NCI-H774 (cell line): ENCODE measurements around the gene IGFALS.
"Not testable (repeated sequence)": the region's sequence is repeated elsewhere in the genome, so short reads cannot be mapped to it uniquely, and the experiment has no call there.

Experiments used
- DNase-seq: peaks from one replicate; lab custom pipeline; 2025; lab: John Stamatoyannopoulos, UW

IGFALS gene

DNA sequence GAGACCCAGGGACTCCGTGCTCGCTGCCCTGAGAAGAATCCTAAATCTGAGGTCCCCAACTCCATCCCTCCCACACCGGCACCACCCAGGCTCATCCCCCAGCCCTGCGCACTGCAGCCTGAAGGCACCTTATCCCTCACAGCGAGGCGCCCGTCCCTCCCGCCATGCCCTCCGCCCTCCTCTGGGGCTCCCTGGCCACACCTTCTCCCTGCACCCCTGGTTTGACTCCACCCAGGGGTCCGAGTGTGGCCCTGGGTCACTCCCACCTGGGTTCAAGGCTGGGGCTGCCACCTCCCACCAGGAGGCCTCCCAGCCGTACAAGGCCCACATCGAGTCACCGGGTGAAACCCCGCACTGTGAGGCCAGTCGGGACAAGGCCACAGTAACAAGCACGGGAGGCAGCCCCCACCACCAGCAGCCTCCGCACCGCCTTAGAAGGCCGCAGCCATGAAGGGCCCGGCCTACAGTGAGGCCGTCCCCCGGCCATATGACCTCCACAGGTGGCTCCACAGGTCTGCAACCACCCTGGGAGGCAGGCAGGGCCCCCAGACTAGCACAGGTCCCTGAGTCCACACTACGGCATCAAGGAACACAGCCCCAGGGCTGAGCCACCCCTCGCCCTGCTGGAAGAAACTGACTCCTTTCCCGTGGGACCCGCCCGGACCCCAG is 24.8 kb upstream of the IGFALS start:
- DNase-seq, result no peak

DNA sequence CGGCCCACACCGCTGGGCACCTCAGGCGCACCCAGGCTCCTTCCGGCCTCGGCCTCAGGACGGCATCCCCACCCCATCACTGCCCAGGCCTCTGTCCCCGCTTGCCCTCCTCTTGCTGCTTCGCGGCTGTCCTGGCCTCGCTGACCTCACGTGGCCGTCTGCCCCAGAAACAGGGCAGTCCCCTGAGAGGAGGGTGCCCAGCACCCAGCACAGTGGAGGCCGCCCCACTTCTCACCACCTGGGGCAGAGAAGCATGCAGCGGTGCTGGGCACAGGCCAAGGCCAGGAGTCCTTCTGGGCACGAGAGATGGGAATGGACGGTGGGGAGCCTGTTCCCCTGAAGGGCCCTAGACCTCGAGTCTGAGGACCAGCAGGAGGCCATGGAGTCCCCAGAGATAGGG is 24.2 kb upstream of the IGFALS start:
- DNase-seq, result no peak

DNA sequence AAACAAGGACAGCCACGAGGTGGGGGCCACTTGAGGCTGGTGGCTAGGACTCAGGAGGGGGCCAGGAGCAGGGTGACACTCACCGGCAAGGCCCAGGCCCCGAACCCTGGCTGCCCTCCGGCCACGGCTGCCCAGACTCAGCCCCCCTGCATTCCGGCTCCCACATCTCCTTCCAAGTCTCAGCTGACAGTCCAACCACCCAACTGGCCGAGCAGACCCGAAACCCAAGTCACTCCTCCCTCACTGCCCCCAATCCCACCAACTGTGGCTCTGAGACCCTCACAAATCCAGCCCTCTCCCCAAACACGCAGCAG is 23.7 kb upstream of the IGFALS start:
- DNase-seq, result no peak

DNA sequence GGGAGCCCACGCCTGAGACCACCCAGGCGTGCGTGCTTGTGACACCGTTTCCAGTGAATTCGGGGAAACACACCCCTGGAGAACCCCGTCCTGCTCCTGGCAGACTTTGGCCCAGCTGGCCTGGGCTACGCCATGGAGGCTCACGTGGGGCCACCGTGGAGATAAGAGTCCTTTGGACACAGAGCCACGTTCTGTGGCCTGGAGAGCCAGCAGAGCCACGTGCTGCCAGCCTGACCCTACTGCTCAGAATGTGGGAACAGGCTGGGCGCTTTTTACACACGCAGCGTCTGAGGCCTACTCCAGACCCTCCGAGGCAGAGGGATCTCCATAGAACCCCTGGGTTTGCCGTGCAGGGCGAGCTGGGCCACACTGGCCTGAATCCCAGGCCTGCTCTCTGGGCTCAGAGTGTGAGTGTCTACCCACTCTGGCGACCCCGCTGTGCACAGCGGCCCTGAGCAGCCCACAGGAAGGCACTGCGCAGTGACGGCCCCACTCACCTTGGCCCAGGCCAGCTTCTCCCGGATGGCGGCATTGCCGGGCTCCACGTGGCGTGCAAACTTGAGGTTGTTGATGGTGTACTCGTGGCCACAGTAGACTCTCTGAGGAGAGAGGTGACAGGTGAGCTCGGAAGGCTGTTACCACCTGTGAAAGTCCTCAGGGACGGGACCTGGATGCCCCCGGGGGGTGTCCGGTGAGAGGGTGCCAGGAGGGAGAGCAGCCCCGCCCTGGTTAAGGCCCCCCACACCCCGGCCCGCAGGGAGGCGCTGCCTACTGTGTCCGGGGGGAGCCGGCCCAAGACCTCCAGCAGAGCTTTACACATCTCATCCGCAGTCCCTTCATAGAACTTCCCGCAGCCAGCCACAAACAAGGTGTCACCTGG is 23.1 kb upstream of the IGFALS start:
- DNase-seq, result no peak

DNA sequence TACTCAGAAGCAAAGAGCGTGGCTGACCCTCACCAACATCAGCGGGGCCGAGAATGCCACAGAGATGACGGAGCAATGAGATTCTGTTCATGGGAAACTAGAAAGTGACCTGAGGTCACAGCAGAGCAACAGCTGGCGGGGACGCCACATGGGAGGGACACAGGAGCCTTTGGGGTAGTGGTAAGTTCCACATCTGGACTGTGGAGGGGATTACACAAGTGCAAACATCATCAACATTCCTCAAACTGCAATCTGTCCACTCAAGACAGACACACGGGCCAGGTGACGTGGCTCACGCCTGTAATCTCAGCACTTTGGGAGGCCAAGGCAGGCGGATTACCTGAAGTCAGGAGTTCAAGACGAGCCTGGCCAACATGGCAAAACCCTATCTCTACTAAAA is 22.0 kb upstream of the IGFALS start:
- DNase-seq, result no peak

DNA sequence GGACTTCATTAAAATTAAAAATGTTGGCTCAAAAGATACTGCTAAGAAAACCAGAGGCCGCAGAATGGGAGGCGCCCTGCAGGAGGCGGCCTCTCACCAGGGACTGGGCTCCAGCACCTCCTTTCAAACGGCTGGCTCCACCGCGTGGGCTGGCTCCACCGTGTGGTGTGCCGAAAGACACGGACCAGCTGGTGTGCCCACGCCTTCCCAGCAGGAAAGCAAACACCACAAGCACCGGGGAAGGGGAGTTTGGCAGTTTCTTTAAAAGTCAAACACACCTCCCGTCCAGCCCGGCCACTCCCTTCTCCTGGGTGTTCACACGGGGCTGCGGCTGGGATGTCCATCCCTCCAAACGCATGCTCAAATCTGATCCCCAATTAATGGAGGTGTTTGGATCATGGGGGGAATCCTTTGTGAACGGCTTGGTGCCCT is 19.2 kb upstream of the IGFALS start:
- DNase-seq, result no peak

DNA sequence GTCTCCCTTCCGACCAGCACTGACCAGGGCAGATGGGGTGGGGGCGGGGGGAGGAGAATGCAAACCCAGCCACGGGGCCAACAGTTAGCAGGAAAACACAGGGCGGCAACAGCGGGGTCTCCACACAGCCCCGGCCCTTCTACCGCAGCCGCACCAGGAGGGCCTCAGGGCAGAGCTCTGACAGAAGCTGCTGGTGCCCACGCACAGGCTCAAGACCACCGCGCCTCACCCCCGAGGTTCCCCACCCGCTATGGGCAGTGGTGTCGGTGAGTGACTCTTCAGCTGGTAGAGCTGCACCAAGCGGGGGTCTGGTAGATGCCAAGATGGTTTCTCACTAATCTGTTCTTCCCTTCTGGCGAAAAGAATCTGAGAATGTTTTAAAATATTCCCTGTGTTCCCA is 17.0 kb upstream of the IGFALS start:
- no peak for DNase-seq

DNA sequence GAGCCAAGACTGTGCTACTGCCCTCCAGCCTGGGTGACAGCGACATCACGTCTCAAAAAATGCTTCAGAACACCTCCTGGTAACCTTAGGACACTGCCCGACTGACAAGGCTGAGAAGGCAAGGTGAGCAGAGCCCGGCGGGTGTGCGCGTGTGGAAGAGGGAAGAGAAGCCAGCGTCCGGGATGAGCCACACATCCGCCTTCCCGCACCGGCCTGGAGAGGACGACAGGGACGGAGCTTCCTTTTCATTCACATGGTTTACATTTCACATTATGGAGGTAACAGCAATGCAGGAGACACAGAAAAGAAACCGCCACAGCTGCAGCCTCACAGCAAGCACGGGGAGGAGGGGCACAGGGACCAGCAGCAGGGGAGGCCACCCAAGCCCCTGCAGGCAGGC is 16.6 kb upstream of the IGFALS start:
- DNase-seq, result no peak

DNA sequence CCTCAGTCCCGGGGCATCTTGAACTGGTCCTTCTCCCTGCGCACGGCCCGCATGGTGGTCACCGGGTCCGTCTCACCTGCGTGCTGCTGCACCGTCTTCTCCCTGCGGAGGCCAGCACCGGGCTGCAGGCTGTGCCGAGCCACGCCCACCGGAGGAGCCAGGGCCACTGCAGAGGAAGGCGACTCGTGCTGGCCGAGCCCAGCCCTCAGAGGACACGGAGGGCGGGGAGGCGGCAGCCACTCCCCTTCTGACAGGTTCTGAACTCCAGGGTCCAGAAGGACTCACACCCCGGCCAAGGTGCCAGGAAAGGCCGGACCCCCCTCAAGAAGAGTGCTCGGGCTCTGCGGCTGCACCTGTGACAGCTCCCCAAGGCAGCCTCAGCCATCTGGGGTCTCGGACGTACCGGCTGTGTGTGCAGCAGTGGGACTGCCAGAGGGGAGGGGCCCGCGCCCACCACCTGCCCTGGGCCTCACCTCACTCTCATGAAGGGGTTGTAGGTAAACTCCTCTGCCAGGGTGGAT is 15.8 kb upstream of the IGFALS start:
- no peak for DNase-seq

DNA sequence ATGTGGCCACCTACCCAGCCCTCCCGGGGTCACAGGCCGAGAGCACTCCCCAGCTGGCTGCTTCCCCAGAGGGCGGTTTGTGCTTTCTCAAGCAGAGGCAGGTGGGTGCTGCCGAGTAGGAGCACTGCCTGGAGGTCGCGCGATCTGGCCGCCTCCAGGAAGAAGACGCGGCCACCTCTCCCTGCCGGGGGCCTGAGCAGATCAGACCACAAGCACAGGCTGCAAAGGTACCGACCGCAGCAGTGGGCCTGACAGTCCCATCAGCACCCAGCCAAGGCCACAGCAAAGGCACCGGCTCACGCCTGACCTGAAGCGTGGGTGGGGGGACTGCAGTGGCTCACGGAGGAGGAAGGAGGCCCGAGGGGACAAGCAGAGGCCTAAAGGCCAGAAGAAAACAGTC is 15.2 kb upstream of the IGFALS start:
- no peak for DNase-seq

DNA sequence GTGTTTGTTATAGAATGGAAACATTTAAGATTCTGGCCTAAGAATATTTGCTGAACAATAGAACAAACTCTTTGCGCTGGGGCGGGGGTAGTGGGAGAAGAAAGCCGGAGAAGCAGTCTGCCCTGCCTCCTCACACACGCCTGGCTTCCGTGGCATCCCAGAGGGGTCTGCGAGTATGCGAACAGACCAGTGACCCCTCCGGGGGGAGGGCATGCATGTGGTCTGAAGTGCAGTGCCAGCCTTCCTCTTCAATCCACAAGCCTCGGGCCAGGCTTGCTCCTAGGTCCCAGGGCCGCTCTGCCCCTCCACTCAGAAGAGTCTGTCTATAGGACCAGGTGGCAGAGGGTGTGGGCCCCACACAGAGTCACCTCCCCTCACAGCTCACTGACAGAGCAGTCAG is 14.1 kb upstream of the IGFALS start:
- no peak for DNase-seq

DNA sequence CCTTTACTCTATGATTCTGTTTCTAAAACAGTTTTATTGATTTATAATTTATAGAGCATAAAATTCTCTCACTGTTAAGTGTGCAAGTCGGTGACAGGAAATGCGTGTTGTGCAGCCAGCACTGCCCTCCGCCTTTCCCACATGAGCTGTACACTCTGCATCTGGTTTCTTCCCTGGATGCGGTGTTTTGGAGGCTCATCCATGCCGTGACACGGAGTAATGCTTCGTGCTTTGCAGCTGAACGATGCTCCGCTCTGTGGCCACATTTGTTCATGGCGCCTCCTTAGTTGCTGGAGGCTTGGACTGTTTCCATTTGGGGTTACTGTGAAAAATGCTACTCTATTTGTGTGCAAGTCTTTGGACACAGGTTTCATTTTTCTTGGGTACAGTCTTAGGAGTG is 7.2 kb upstream of the IGFALS start:
- no peak for DNase-seq

DNA sequence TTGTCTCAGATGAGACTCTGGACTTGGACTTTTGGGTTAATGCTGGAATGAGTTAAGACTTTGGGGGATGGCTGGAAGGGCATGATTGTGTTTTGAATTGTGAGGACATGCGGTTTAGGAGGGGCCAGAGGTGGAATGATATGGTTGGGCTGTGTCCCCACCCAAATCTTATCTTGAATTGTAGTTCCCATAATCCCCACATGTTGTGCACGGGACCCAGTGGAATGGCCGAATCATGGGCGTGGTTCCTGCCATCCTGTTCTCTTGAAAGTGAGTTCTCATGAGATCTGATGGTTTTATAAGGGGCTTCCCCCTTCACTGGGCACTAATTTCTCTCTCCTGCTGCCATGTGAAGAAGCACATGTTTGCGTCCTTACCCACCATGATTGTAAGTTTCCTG is 5.8 kb upstream of the IGFALS start:
- not testable (repeated sequence) for DNase-seq

DNA sequence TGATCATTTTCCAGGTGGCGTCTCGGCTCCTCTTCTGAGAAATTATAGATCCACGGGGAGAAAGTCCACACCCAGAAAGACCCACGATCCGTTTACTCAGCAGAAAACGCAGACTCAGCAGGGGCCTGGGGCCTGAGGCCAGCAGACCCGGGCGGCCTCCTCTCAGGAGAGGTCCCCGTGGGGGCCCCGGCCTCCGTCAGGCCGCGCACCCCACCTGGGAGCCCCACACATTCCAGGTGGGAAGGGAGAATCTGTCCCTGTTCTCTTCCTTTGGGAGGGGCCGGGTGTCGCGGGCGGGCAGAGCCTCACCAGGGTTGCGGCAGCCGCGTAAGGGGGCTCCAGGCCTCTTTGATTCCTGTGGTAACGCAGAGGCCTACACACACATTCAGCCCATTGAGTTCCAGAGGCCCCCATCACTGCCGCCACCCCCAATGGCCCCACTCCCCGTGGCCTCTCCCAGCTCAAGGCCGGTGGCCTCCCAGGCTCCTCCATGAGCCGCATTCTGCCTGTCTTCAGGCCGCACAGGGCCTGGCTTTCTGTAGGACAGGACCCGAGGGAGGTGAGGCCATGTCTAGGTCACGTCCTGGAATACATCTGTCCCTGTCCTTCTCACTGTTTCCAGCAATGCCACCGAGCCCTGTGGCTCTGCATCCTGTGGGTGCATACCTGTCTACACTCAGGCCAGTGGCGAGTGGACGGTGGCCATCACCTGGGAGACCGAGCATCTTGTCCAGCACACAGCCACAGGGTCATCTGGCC is 1.6 kb upstream of the IGFALS start:
- DNase-seq, result no peak

DNA sequence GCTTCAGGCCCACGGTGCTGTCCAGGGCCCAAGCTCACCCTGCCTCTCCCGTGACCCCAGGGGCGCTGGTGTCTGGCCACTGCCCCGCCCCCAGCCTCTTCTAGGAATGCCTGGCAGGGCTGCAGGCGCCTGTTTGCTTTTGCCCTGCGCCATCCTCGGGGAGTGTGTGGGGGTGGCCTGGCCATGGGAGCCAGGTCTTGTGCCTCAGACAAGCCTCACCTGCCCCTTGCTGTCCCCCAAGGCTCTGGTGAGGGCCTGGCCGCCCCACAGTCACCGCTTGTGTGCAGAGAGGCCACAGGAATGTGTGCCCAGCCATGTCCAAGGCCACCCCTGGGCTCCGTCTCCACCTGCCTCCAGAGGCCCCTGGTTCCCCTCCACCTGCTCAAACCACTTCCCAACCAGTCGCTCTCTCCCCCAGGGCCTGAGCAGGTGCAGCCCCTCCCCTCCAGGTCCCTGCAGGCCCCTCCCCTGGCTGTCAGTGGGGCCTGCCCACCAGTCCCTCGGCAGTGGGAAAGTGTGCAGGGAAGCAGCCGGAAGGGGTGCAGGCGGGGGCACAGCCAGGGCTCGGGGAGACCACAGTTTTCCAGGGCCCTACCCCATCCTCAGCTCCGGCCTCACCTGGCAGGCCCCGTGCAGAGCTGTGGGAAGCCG is 841 bp upstream of the IGFALS start:
- no peak for DNase-seq

DNA sequence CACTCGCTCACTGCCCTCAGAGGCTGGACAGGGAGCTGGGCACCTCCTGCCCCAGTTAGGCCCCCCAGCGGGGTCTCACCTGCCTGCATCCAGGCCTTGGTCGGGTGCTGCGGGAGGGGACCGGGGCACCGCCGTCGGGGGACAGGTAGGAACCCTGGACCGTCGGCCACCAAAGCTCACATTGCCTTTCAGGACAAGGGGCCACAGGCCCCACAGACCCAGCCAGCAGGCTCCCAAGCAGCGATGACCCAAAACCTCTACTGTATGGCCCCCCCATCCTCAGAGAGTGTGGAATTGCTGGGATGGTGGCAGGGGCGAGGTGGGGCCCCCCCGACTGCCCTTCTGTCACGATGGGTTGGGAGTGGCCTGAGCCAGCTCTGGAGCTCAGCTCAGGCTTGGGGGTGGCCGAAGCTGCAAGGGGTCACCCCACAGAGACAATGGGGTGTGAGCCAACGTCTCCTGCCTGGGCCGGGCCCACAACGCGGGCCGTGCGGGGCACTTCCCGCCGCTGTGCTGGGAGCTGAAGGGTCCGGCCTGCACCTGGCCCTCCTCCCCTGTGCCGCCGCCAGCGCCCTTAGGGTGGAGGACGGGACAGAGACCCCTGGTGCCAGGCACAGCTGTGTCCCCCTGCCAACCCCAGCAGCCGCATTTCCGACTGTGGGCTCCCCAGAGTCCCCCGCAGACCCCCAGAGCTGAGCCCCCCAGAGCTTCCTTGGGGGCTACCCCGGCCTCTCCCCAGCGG is 498 bp downstream of the IGFALS start:
- no peak for DNase-seq

DNA sequence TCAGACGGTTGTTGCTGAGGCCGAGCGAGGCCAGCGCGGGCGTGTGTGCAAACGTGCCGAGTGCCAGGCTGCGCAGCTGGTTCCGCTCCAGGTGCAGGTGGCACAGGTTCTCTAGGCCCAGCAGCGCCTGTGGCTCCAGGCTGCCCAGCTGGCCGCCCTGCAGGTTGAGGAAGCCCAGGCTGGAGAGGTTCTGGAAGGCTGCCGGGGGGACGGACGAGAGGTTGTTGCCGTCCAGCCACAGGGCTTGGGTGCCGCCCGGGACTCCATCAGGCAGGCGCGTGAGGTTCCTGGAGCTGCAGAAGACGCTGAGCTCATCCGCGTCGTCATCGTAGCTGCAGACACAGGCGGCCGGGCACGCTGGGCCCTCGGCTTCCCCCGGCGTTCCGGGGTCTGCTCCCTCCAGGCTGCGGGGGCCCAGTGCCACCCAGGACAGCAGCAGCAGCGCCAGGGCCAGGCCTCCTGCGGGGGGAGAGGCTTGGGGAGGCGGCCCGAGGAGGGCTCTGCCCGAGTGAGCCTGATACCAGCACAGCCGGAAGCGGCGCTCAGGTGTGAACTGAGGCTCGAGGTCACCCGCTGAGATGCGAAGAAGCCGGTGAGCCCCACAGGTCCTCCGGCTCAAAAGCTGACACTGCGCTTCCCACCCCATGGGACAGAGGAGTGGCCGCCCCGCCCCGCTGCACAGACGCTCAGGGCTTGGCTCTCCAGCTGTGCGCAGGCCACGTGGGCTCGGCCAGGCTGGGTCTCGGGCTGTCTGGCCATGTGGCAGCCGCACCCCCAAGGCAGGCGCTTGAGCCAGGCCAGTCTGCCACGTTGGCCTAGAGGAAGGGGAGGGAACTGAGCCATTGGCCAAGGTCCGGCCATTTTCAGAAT is 1.3 kb downstream of the IGFALS start:
- no peak for DNase-seq

DNA sequence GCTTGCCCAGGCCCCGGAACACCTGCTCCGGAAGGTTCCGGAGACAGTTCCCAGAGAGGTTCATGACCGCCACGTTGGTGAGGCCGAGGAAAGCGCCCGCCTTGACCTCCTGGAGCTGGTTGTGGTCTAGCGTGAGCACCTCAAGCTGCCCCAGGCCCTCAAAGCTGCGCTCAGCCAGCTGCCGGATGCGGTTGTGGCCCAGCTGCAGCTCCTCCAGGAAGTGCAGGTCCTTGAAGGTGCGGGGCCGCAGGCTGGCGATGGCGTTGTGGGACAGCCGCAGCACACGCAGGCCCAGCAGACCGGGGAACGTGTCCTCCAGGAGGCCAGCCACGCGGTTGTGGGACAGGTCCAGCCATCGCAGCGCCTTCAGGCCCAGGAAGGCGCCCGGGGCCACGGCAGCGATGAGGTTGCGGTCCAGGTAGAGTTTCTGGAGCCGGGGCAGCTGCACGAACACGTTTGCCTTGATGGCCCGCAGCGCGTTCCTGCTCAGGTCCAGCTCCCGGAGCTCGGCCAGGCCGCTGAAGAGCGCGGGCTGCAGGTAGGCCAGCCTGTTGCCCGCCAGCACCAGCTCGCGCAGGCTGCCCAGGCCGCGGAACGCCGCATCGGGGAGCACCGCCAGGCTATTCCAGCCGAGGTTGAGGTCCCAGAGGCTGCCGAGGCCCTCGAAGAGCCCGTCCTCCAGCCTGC is 2.1 kb downstream of the IGFALS start:
- DNase-seq, result no peak

DNA sequence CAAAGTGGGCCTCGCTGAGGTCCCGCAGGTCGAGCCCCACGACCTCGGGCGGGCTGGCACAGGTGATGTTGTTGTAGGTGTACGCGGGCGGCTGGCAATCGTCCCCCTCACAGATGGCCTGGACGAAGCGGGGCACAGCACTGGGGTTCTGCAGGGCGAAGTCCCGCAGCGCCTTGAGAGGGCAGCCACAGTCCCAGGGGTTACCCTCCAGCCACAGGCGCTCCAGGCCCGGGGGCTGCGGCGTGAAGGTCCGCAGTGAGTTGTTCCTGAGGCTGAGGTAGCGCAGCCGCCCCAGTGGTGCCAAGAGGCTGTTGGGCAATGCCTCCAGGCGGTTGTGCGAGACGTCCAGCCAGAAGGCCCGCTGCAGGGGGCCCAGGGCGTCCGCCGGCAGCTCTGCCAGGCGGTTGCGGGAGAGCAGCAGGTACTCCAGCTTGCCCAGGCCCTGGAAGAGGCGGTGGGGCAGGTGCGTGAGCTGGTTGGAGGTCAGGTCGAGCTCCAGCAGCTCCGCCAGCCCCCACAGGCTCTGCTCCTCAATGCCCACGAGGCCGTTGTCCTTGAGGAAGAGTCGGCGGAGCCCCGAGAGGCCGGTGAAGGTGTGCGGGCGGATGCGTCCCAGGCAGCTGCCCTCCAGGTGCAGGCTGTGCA is 2.8 kb downstream of the IGFALS start:
- no peak for DNase-seq

DNA sequence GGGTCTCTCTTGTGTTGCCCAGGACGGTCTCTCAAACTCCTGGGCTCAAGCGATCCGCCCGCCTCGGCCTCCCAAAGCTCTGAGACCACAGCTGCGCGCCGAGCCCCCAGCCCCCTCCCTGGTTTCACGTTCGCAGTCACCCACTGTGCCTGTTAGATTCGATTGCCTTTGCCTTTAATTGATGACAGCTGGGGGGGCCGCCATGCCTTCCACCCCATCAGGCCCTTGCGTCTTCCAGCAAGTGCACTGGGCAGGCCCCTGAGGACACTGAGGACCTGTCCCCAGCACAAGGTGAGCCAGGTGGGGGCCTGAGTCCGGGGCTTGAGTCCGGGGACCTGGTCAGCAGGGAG is 3.3 kb downstream of the IGFALS start:
- no peak for DNase-seq
